ENCODE results near the gene MAPRE2.
A peak's percentile ranks its signal among the peaks of the same experiment; 100 is the strongest.

DNA sequence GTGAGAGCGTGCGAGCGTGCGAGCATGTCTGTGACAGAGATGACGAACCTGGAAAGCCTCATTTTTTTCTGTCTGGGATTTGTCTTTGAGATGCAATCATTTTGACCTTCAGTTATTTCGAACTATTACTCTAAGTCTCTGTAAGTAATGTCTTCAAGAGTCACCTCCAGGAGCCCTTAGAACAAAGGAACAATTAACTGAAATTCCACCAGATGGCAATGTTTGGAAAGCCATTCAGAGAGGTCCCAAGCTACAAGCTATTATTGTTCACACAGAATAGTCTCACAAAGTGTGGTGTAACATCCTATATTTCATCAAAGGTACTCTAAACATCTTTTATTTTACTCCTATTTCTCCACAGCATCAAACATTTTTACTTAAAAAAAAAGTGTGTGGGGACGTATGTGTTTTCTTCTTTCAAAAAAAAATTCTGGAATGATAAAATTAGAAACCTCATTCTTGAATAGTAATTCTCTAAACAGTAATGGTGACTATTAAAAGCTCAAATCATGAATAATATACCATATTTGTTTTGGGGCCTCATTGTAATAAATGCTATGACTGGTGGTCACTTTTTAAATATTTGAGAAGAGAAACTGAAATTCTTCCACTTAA lies 35.1 kb upstream of the MAPRE2 start:
- TF ChIP-seq POLR2A (IDR thresholded peaks at IDR 0.05), result no peak
- TF ChIP-seq, protein P1, sequence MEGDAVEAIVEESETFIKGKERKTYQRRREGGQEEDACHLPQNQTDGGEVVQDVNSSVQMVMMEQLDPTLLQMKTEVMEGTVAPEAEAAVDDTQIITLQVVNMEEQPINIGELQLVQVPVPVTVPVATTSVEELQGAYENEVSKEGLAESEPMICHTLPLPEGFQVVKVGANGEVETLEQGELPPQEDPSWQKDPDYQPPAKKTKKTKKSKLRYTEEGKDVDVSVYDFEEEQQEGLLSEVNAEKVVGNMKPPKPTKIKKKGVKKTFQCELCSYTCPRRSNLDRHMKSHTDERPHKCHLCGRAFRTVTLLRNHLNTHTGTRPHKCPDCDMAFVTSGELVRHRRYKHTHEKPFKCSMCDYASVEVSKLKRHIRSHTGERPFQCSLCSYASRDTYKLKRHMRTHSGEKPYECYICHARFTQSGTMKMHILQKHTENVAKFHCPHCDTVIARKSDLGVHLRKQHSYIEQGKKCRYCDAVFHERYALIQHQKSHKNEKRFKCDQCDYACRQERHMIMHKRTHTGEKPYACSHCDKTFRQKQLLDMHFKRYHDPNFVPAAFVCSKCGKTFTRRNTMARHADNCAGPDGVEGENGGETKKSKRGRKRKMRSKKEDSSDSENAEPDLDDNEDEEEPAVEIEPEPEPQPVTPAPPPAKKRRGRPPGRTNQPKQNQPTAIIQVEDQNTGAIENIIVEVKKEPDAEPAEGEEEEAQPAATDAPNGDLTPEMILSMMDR (IDR thresholded peaks at IDR 0.05), result peak; percentile 61 to 72 (median 67)
- no peak for TF ChIP-seq EP300 (IDR thresholded peaks at IDR 0.05)
